GM23338 (cell line): ENCODE results near the gene TARS2. TPM values are rescaled to one million over a fixed set of nuclear protein-coding genes. Genes with fewer than 3 reads are reported as not detected.

ENCODE experiments used
- ATAC-seq: fragments of 200-7000 bp; cut with Tn5 transposase; 3 replicates; pipeline ENCODE4 v1.9.1; 2020
- DNase-seq: peaks from one replicate; pipeline ENCODE4 v3.0.0-alpha.2; 2015; ENCODE audit warnings: low spot score
- H2AFZ ChIP-seq: fragments of 200-600 bp; sonication (generic); 2 replicates; pipeline ENCODE4 v1.8.0; 2016; ENCODE audit warnings: antibody characterized with exemption, mild to moderate bottlenecking, moderate library complexity
- H3F3A ChIP-seq: fragments of 200-600 bp; sonication (generic); replicated peaks from 2 replicates; pipeline ENCODE4 v1.8.0; 2017; ENCODE audit warnings: antibody characterized with exemption, mixed run types, low read depth
- H3K27ac ChIP-seq: fragments of 200-600 bp; sonication (generic); 2 replicates; pipeline ENCODE4 v1.6.1; 2016; ENCODE audit warnings: low read depth
- H3K27me3 ChIP-seq: fragments of 200-600 bp; sonication (generic); 2 replicates; pipeline ENCODE4 v1.8.0; 2016; ENCODE audit warnings: mild to moderate bottlenecking, mixed run types, moderate library complexity; ENCODE audit not compliant: insufficient read depth
- H3K36me3 ChIP-seq: fragments of 200-600 bp; sonication (generic); 2 replicates; pipeline ENCODE4 v1.8.0; 2016; ENCODE audit warnings: mild to moderate bottlenecking; ENCODE audit not compliant: insufficient read depth
- H3K4me1 ChIP-seq: fragments of 200-600 bp; sonication (generic); 2 replicates; pipeline ENCODE4 v1.8.0; 2016; ENCODE audit warnings: mild to moderate bottlenecking, moderate library complexity; ENCODE audit not compliant: insufficient read depth
- H3K4me2 ChIP-seq: fragments of 200-600 bp; sonication (generic); 2 replicates; pipeline ENCODE4 v1.7.1; 2017; ENCODE audit warnings: mixed run types
- H3K4me3 ChIP-seq: fragments of 200-600 bp; sonication (generic); 2 replicates; pipeline ENCODE4 v1.6.1; 2016; ENCODE audit warnings: mixed run types
- H3K79me2 ChIP-seq: fragments of 200-600 bp; sonication (generic); replicated peaks from 2 replicates; pipeline ENCODE4 v1.8.0; 2017; ENCODE audit warnings: mild to moderate bottlenecking; ENCODE audit not compliant: insufficient read depth
- H3K9me2 ChIP-seq: fragments of 200-600 bp; sonication (generic); 2 replicates; pipeline ENCODE4 v1.8.0; 2017; ENCODE audit not compliant: insufficient read depth
- H4K20me1 ChIP-seq: fragments of 200-600 bp; sonication (generic); replicated peaks from 2 replicates; pipeline ENCODE4 v1.8.0; 2017; ENCODE audit warnings: mild to moderate bottlenecking; ENCODE audit not compliant: insufficient read depth
- H3K27ac Mint-ChIP-seq: 2 replicates; pipeline ENCODE4 v1.8.0; 2020; ENCODE audit warnings: inconsistent platforms, mild to moderate bottlenecking, moderate library complexity, mixed read lengths
- H3K27me3 Mint-ChIP-seq: 3 replicates; pipeline ENCODE4 v1.8.0; 2022; ENCODE audit warnings: low read depth, mild to moderate bottlenecking, moderate library complexity, mixed read lengths, inconsistent platforms; ENCODE audit not compliant: insufficient read depth, poor library complexity
- H3K36me3 Mint-ChIP-seq: 3 replicates; pipeline ENCODE4 v1.8.0; 2021; ENCODE audit warnings: low read depth, mild to moderate bottlenecking, inconsistent platforms, moderate library complexity, mixed read lengths
- H3K4me1 Mint-ChIP-seq: 3 replicates; pipeline ENCODE4 v1.8.0; 2020; ENCODE audit warnings: mild to moderate bottlenecking, inconsistent platforms, mixed read lengths
- H3K4me3 Mint-ChIP-seq: 3 replicates; pipeline ENCODE4 v1.8.0; 2021; ENCODE audit warnings: moderate library complexity, mild to moderate bottlenecking, inconsistent platforms, mixed read lengths
- H3K9me3 Mint-ChIP-seq: 3 replicates; pipeline ENCODE4 v1.8.0; 2020; ENCODE audit warnings: moderate library complexity, mild to moderate bottlenecking, inconsistent platforms, mixed read lengths
- CREB1 ChIP-seq: fragments of 250-450 bp; sonication (Bioruptor Pico); IDR thresholded peaks from 2 replicates; pipeline ENCODE4 v1.5.0; 2020; ENCODE audit warnings: low read depth, mild to moderate bottlenecking, moderate library complexity
- NANOG ChIP-seq: IDR thresholded peaks from 2 replicates; pipeline ENCODE4 v1.6.1; 2016; ENCODE audit warnings: antibody characterized with exemption, borderline replicate concordance
- POLR2AphosphoS5 ChIP-seq: IDR thresholded peaks from 2 replicates; pipeline ENCODE4 v1.6.1; 2016; ENCODE audit warnings: antibody characterized with exemption, low read depth
- ZNF331 ChIP-seq: fragments of 250-450 bp; sonication (Bioruptor Pico); IDR thresholded peaks from 2 replicates; pipeline ENCODE4 v1.5.0; 2020; ENCODE audit warnings: low read depth, mild to moderate bottlenecking, moderate library complexity
- polyA plus RNA-seq: library from polyadenylated mRNA; unstranded; fragments of >200 nt; fragmentation: Nextera tagmentation; extraction: Ambion mirVana; gene quantifications from 2 replicates; pipeline ENCODE4 v1.2.1, GENCODE V29; 2016
- total RNA-seq: library from RNA; depleted of rRNA; stranded (reverse); fragments of >200 nt; shearing (Covaris generic); gene quantifications from 2 replicates; pipeline ENCODE4 v1.2.3, GENCODE V29; 2014
- TF ChIP-seq, protein P1 (sequence below): fragments of 250-450 bp; sonication (Bioruptor Pico); IDR thresholded peaks from 2 replicates; pipeline ENCODE4 v1.5.0; 2020; ENCODE audit warnings: mild to moderate bottlenecking, moderate library complexity
- TF ChIP-seq, protein P2 (sequence below): IDR thresholded peaks from 2 replicates; pipeline ENCODE4 v1.6.1; 2016; ENCODE audit warnings: antibody characterized with exemption

TARS2 gene
- total and polyA plus RNA-seq, 2 experiments from 2014 or later, result 19.5 to 28.4 TPM

DNA sequence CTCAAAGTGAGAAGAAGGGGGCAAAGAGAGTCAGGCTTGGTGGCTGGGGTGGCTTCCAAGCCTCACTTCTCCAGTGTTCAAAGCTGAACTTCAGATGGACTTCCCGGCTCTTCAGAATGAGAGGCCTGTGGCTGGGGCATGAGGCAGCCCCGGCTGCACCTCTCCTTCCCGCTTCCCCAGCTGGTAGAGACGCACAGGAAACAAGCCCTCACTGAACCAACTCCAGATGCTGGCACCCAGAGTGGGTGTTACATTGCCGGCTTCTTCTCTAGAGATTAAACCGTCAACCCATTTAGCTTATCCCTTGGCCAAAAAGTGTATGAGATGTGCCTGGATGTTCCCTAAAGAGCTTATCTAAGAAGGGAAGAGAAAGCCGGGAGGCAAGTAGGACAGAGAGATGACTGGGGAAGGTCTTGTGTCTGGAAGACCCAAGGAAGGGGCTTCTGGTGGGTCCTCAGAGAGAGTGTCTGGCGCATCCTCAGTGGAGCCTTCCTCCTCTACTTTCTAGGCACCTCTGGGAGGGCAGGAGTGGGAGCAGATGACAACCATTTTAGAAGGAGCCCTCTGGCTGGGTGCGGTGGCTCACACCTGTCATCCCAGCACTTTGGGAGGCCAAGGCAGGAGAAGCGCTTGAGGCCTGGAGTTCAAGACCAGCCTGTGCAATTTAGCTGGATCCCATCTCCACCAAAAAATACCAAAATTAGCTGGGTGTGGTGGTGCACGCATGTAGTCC lies 64.0 kb downstream of the TARS2 start:
- H3K4me2 ChIP-seq, result no peak overlapping the region
- no peak overlapping the region for H2AFZ ChIP-seq
- no peaks in the 10 kb centered on the region for H3K79me2 ChIP-seq
- Mint-ChIP-seq H3K36me3 (no peaks in the 10 kb centered on the region; the same call in 2 of the 3 replicates), H3K9me3 (no peaks in the 10 kb centered on the region), H3K4me1 (peaks cover 32% of the 10 kb centered on the region), H3K27me3 (peaks cover 29% of the 10 kb centered on the region), H3K27ac (no peak overlapping the region), H3K4me3 (no peak overlapping the region)
- no peaks in the 10 kb centered on the region for H3K9me2 ChIP-seq
- no peak overlapping the region for H3K4me3 ChIP-seq
- H3F3A ChIP-seq, result peaks cover 9% of the 10 kb centered on the region
- peaks cover 30% of the 10 kb centered on the region for H3K27me3 ChIP-seq
- no peak for ATAC-seq
- TF ChIP-seq, protein P1, sequence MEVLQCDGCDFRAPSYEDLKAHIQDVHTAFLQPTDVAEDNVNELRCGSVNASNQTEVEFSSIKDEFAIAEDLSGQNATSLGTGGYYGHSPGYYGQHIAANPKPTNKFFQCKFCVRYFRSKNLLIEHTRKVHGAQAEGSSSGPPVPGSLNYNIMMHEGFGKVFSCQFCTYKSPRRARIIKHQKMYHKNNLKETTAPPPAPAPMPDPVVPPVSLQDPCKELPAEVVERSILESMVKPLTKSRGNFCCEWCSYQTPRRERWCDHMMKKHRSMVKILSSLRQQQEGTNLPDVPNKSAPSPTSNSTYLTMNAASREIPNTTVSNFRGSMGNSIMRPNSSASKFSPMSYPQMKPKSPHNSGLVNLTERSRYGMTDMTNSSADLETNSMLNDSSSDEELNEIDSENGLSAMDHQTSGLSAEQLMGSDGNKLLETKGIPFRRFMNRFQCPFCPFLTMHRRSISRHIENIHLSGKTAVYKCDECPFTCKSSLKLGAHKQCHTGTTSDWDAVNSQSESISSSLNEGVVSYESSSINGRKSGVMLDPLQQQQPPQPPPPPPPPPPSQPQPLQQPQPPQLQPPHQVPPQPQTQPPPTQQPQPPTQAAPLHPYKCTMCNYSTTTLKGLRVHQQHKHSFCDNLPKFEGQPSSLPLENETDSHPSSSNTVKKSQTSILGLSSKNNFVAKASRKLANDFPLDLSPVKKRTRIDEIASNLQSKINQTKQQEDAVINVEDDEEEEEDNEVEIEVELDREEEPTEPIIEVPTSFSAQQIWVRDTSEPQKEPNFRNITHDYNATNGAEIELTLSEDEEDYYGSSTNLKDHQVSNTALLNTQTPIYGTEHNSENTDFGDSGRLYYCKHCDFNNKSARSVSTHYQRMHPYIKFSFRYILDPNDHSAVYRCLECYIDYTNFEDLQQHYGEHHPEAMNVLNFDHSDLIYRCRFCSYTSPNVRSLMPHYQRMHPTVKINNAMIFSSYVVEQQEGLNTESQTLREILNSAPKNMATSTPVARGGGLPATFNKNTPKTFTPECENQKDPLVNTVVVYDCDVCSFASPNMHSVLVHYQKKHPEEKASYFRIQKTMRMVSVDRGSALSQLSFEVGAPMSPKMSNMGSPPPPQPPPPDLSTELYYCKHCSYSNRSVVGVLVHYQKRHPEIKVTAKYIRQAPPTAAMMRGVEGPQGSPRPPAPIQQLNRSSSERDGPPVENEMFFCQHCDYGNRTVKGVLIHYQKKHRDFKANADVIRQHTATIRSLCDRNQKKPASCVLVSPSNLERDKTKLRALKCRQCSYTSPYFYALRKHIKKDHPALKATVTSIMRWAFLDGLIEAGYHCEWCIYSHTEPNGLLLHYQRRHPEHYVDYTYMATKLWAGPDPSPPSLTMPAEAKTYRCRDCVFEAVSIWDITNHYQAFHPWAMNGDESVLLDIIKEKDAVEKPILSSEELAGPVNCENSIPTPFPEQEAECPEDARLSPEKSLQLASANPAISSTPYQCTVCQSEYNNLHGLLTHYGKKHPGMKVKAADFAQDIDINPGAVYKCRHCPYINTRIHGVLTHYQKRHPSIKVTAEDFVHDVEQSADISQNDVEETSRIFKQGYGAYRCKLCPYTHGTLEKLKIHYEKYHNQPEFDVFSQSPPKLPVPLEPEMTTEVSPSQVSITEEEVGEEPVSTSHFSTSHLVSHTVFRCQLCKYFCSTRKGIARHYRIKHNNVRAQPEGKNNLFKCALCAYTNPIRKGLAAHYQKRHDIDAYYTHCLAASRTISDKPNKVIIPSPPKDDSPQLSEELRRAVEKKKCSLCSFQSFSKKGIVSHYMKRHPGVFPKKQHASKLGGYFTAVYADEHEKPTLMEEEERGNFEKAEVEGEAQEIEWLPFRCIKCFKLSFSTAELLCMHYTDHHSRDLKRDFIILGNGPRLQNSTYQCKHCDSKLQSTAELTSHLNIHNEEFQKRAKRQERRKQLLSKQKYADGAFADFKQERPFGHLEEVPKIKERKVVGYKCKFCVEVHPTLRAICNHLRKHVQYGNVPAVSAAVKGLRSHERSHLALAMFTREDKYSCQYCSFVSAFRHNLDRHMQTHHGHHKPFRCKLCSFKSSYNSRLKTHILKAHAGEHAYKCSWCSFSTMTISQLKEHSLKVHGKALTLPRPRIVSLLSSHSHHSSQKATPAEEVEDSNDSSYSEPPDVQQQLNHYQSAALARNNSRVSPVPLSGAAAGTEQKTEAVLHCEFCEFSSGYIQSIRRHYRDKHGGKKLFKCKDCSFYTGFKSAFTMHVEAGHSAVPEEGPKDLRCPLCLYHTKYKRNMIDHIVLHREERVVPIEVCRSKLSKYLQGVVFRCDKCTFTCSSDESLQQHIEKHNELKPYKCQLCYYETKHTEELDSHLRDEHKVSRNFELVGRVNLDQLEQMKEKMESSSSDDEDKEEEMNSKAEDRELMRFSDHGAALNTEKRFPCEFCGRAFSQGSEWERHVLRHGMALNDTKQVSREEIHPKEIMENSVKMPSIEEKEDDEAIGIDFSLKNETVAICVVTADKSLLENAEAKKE (CRISPR knock-in tag), result no peak
- TF ChIP-seq NANOG (no peak), POLR2AphosphoS5 (no peak), CREB1 (CRISPR knock-in tag) (no peak), ZNF331 (no peak)
- TF ChIP-seq, protein P2, sequence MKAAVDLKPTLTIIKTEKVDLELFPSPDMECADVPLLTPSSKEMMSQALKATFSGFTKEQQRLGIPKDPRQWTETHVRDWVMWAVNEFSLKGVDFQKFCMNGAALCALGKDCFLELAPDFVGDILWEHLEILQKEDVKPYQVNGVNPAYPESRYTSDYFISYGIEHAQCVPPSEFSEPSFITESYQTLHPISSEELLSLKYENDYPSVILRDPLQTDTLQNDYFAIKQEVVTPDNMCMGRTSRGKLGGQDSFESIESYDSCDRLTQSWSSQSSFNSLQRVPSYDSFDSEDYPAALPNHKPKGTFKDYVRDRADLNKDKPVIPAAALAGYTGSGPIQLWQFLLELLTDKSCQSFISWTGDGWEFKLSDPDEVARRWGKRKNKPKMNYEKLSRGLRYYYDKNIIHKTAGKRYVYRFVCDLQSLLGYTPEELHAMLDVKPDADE, result no peak
- H3K27ac ChIP-seq, result no peak overlapping the region
- no peaks in the 10 kb centered on the region for H4K20me1 ChIP-seq
- no peaks in the 10 kb centered on the region for H3K36me3 ChIP-seq
- DNase-seq, result no peak
- peaks cover 12% of the 10 kb centered on the region; the same call in 1 of the 2 replicates for H3K4me1 ChIP-seq
